ENCODE data around the gene CTSO. TPM values are rescaled to one million over a fixed set of nuclear protein-coding genes. Genes with fewer than 3 reads are reported as not detected.

Gene CTSO
- total RNA-seq, 3 donors from 2014 or later (not counting 1 experiment from before 2014, with no cell fraction given) = 20.3 to 25.2 (median 22.2) TPM

GRCh38 chr4:155995069-155995468 lies 41.4 kb upstream of the CTSO start:
- Mint-ChIP-seq H3K4me1 (no peaks in the 10 kb centered on the region), H3K4me3 (no peak overlapping the region), H3K27me3 (ENCODE audit: low read depth in 2 of 2) (no peaks in the 10 kb centered on the region), H3K9me3 (peaks cover 0 to 2% of the 10 kb centered on the region in 2 donors), H3K36me3 (no peaks in the 10 kb centered on the region), H3K27ac (no peak overlapping the region)
- ATAC-seq (no peak), DNase-seq (no peak)
- H3K27ac ChIP-seq (ENCODE audit: low read length) = no peak overlapping the region
- intact Hi-C loops (cut with micrococcal nuclease) = no loop called here
- H3K4me1 ChIP-seq (ENCODE audit: control insufficient read depth, insufficient read depth, low read length) = no peaks in the 10 kb centered on the region
- no peak overlapping the region for H3K4me3 ChIP-seq (ENCODE audit: low read length)
- TF ChIP-seq, protein P1, sequence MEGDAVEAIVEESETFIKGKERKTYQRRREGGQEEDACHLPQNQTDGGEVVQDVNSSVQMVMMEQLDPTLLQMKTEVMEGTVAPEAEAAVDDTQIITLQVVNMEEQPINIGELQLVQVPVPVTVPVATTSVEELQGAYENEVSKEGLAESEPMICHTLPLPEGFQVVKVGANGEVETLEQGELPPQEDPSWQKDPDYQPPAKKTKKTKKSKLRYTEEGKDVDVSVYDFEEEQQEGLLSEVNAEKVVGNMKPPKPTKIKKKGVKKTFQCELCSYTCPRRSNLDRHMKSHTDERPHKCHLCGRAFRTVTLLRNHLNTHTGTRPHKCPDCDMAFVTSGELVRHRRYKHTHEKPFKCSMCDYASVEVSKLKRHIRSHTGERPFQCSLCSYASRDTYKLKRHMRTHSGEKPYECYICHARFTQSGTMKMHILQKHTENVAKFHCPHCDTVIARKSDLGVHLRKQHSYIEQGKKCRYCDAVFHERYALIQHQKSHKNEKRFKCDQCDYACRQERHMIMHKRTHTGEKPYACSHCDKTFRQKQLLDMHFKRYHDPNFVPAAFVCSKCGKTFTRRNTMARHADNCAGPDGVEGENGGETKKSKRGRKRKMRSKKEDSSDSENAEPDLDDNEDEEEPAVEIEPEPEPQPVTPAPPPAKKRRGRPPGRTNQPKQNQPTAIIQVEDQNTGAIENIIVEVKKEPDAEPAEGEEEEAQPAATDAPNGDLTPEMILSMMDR (IDR thresholded peaks at IDR 0.05) = no peak
- H3K9me3 ChIP-seq (ENCODE audit: control insufficient read depth, insufficient read depth, low read length) = no peaks in the 10 kb centered on the region
- no peaks in the 10 kb centered on the region for H3K36me3 ChIP-seq (ENCODE audit: control insufficient read depth, insufficient read depth, low read length)
- H3K27me3 ChIP-seq (ENCODE audit: control insufficient read depth, insufficient read depth, low read length) = no peaks in the 10 kb centered on the region

- no peaks in the 10 kb centered on the region for H3K4me1 Mint-ChIP-seq
- Histone ChIP-seq H3K27ac (ENCODE audit: low read length) (no peak overlapping the region), H3K9me3 (ENCODE audit: control insufficient read depth, insufficient read depth, low read length) (no peaks in the 10 kb centered on the region), H3K27me3 (ENCODE audit: control insufficient read depth, insufficient read depth, low read length) (no peaks in the 10 kb centered on the region), H3K36me3 (ENCODE audit: control insufficient read depth, insufficient read depth, low read length) (no peaks in the 10 kb centered on the region), H3K4me3 (ENCODE audit: low read length) (no peak overlapping the region), H3K4me1 (ENCODE audit: control insufficient read depth, insufficient read depth, low read length) (no peaks in the 10 kb centered on the region)
- intact Hi-C loops (cut with micrococcal nuclease) = no loop called here
- TF ChIP-seq, protein P1 (IDR thresholded peaks at IDR 0.05) = no peak
- no peaks in the 10 kb centered on the region for H3K27me3 Mint-ChIP-seq (ENCODE audit: low read depth in 2 of 2)
- WGBS (ENCODE audit: insufficient coverage) = no CpG with 5 or more reads among the region's 4 CpGs
- H3K27ac Mint-ChIP-seq = no peak overlapping the region
- H3K9me3 Mint-ChIP-seq = peaks cover 2 to 5% of the 10 kb centered on the region in 2 donors
- H3K4me3 Mint-ChIP-seq = no peak overlapping the region
- no peak for ATAC-seq
- no peak for DNase-seq
- H3K36me3 Mint-ChIP-seq = no peaks in the 10 kb centered on the region
Measured at GRCh38 chr4:155984106-155984797, 30.6 kb upstream of the CTSO start.

DNA sequence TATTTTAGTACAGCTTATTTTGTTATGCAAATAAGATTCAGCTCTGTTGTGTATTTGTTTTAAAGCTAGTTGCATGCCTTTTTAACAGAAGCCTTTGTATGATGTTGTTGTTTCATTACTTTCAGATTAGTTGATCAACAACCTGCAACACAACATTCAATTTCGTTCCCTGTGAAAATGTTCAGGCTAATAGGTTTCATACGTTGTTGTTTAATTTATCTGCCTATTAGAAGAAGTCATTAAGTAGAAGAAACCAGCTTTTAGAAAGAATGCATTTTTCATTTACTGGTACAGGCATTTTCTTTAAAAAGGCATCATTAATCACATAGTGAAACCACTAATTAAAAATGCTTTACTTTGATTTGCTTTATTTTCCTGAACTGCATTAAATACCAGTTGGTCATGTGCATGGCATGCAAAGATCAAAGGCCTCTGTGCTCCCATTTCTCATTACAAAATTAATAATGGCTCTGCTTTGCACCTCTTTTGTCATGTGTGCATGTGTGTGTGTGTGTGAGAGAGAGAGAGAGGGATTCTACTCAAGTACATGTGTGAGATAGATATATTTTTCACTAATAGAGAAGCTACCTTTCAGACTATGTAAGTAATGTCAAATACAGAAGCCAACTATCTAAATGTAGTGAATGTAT lies 29.2 kb upstream of the CTSO start:
- intact Hi-C loops (cut with micrococcal nuclease) = no loop called here
- WGBS (ENCODE audit: insufficient coverage) = no CpG with 5 or more reads among the region's 2 CpGs
- Histone ChIP-seq H3K27me3 (ENCODE audit: control insufficient read depth, insufficient read depth, low read length) (no peaks in the 10 kb centered on the region), H3K9me3 (ENCODE audit: control insufficient read depth, insufficient read depth, low read length) (no peaks in the 10 kb centered on the region), H3K4me1 (ENCODE audit: control insufficient read depth, insufficient read depth, low read length) (no peaks in the 10 kb centered on the region), H3K36me3 (ENCODE audit: control insufficient read depth, insufficient read depth, low read length) (no peaks in the 10 kb centered on the region), H3K27ac (ENCODE audit: low read length) (no peak overlapping the region), H3K4me3 (ENCODE audit: low read length) (no peak overlapping the region)
- peaks cover 2 to 5% of the 10 kb centered on the region in 2 donors for H3K9me3 Mint-ChIP-seq
- no peak overlapping the region for H3K27ac Mint-ChIP-seq
- H3K36me3 Mint-ChIP-seq = no peaks in the 10 kb centered on the region
- no peaks in the 10 kb centered on the region for H3K4me1 Mint-ChIP-seq
- H3K27me3 Mint-ChIP-seq (ENCODE audit: low read depth in 2 of 2) = no peaks in the 10 kb centered on the region
- TF ChIP-seq, protein P1 (IDR thresholded peaks at IDR 0.05) = no peak
- H3K4me3 Mint-ChIP-seq = no peak overlapping the region
- ATAC-seq (no peak), DNase-seq (no peak)
